ENCODE results near the gene PDE1A.

DNA sequence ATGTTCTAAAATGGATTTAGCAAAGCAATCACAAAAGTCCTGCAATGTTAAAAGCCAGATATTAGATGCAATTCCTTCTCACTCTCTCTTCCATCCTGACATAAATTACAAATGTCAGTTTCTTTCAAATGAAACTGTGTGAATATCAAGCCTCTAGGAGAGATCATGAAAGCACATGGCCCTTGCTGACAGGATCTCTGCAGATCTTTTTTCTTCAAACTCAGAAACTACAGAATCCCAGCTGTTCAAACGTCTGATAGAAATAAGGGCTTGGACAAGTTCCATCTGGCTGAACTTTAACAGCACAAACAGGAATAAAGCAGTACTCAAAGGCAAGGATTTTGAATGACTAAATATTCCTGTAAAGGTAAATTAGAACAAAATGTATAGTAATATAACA, 47.6 kb downstream of the PDE1A start:
- TF ChIP-seq POLR2A (IDR thresholded peaks at IDR 0.05): no peak
- TF ChIP-seq, protein P1, sequence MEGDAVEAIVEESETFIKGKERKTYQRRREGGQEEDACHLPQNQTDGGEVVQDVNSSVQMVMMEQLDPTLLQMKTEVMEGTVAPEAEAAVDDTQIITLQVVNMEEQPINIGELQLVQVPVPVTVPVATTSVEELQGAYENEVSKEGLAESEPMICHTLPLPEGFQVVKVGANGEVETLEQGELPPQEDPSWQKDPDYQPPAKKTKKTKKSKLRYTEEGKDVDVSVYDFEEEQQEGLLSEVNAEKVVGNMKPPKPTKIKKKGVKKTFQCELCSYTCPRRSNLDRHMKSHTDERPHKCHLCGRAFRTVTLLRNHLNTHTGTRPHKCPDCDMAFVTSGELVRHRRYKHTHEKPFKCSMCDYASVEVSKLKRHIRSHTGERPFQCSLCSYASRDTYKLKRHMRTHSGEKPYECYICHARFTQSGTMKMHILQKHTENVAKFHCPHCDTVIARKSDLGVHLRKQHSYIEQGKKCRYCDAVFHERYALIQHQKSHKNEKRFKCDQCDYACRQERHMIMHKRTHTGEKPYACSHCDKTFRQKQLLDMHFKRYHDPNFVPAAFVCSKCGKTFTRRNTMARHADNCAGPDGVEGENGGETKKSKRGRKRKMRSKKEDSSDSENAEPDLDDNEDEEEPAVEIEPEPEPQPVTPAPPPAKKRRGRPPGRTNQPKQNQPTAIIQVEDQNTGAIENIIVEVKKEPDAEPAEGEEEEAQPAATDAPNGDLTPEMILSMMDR (IDR thresholded peaks at IDR 0.05): no peak
